Upper lobe of left lung (tissue), 4 donors: ENCODE data around the gene BET1L.

ENCODE experiments used
- POLR2A ChIP-seq, 4 donors: fragments of 450-650 bp; IDR thresholded peaks; one replicate each; pipeline ENCODE4 v1.5.1; 2016 to 2017; ENCODE audit warnings: antibody characterized with exemption in 4 of 4, mild to moderate bottlenecking in 2 of 4
- POLR2AphosphoS5 ChIP-seq, 2 donors: sonication (generic); formaldehyde crosslinking; IDR thresholded peaks; one replicate each; pipeline ENCODE4 v1.5.1; 2017; ENCODE audit warnings: antibody characterized with exemption in 2 of 2
- TF ChIP-seq, protein P1 (sequence below), 6 experiments: fragments of 450-650 bp in 4 of 6; fragments of 200-600 bp in 2 of 6; sonication (generic) in 2 of 6; IDR thresholded peaks; one replicate each; pipeline ENCODE4 v1.5.1; 2016 to 2019; ENCODE audit warnings: antibody characterized with exemption in 6 of 6

GRCh38 chr11:223026-223789 is 16.0 kb upstream of the BET1L start:
- TF ChIP-seq, protein P1, sequence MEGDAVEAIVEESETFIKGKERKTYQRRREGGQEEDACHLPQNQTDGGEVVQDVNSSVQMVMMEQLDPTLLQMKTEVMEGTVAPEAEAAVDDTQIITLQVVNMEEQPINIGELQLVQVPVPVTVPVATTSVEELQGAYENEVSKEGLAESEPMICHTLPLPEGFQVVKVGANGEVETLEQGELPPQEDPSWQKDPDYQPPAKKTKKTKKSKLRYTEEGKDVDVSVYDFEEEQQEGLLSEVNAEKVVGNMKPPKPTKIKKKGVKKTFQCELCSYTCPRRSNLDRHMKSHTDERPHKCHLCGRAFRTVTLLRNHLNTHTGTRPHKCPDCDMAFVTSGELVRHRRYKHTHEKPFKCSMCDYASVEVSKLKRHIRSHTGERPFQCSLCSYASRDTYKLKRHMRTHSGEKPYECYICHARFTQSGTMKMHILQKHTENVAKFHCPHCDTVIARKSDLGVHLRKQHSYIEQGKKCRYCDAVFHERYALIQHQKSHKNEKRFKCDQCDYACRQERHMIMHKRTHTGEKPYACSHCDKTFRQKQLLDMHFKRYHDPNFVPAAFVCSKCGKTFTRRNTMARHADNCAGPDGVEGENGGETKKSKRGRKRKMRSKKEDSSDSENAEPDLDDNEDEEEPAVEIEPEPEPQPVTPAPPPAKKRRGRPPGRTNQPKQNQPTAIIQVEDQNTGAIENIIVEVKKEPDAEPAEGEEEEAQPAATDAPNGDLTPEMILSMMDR (IDR thresholded peaks at IDR 0.05) = no peak
- no peak for TF ChIP-seq POLR2AphosphoS5 (IDR thresholded peaks at IDR 0.05)
- no peak for TF ChIP-seq POLR2A (IDR thresholded peaks at IDR 0.05)
